ENCODE results near the gene RNF126. TPM values are rescaled to one million over a fixed set of nuclear protein-coding genes. Genes with fewer than 3 reads are reported as not detected.

Gene RNF126
- total RNA-seq, 1 donor from 2014 or later: 58.3 TPM

DNA sequence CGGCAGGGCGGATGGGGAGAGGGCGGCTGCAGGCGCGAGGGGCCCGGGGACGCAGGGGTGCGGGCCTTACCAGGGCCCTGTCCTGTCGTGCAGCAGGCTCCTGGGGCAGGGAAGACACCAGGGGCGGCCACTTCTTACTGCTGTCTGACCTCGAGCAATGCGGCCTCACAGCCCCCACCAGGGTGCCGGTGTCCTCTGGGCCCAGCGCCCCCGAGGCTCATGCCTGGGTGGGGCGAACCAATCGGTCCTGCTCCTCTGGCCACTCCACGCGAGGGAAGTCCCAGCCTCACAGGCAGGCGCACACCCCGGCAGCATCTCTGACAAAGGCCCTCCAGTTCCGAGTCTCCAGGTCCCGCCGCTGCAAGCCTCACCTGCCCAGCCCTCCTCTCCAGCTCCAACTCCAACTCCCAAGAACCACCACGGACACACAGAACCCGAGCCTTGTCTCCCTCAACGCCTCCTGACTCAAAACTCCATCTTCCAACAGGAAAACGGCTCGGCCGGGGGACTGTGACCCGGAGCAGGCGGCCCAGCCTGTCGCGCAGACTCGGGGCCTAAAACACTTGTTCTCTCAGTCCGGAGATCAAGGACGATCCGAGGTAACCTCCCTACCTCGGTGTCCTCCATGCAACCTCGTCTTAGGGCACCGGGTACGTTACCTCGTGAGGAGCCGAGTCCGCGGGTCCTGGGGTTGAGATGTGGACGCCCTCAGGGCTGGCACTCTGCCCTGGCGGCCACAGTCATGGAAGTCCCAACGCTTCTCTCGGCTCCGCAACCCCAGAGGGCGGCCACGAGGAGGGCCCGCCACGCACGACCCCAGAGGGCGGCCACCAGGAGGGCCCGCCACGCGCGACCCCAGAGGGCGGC lies 16.9 kb downstream of the RNF126 start:
- FAIRE-seq (no peak), DNase-seq (ENCODE audit: low read depth) (no peak)
- Histone ChIP-seq H3K27ac (ENCODE audit: low read depth, low read length) (no peak overlapping the region), H2AFZ (ENCODE audit: low read depth, low read length) (no peak overlapping the region), H3K27me3 (ENCODE audit: insufficient read depth, low read length) (no peaks in the 10 kb centered on the region), H3K79me2 (ENCODE audit: insufficient read depth, low read length) (peaks cover 1% of the 10 kb centered on the region), H3K4me3 (ENCODE audit: insufficient read depth, low read depth, low read length) (no peak overlapping the region), H3K4me2 (ENCODE audit: low read length) (no peak overlapping the region), H3K9ac (ENCODE audit: low read length) (no peak overlapping the region), H3K36me3 (ENCODE audit: insufficient read depth, low read length) (no peaks in the 10 kb centered on the region), H3K4me1 (ENCODE audit: insufficient read depth, low read length) (no peaks in the 10 kb centered on the region), H4K20me1 (ENCODE audit: insufficient read depth, low read length) (peaks cover 3% of the 10 kb centered on the region), H3K9me3 (ENCODE audit: insufficient read depth, low read depth, low read length) (no peaks in the 10 kb centered on the region)
- Mint-ChIP-seq H3K4me3 (ENCODE audit: unreplicated experiment) (no peak overlapping the region), H3K27me3 (ENCODE audit: low read depth, unreplicated experiment) (no peaks in the 10 kb centered on the region), H3K4me1 (ENCODE audit: low read depth, unreplicated experiment) (no peaks in the 10 kb centered on the region), H3K27ac (ENCODE audit: unreplicated experiment) (no peak overlapping the region), H3K36me3 (ENCODE audit: low read depth, unreplicated experiment) (peaks cover 2% of the 10 kb centered on the region), H3K9me3 (ENCODE audit: unreplicated experiment) (no peaks in the 10 kb centered on the region)
- TF ChIP-seq EZH2 (IDR thresholded peaks at IDR 0.05; ENCODE audit: insufficient read depth, low read length) (no peak), CTCF (IDR thresholded peaks at IDR 0.05; ENCODE audit: insufficient read depth, low read depth, low read length) (no peak)

DNA sequence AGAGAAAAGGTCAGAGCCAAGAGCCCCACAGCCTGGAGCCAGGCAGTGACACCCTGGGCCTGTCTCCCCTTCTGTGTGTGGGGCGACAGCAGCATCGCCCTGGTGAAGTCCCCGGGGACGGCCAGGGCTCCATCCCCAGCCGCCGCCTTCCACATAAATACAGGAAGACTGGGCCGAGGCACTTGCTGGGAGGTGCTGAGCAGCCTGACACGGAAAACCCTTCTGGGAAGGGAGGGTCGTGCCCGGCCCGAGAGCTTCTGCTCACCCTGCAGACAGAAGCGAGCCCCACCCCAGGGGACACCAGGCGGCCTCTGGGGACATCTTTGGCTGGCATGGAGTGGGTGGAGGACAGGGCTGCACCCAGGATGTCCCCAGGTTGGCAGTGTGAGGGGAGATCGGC lies 18.2 kb downstream of the RNF126 start:
- Histone ChIP-seq H3K27me3 (ENCODE audit: insufficient read depth, low read length) (no peaks in the 10 kb centered on the region), H3K4me2 (ENCODE audit: low read length) (no peak overlapping the region), H3K9me3 (ENCODE audit: insufficient read depth, low read depth, low read length) (no peaks in the 10 kb centered on the region), H3K27ac (ENCODE audit: low read depth, low read length) (no peak overlapping the region), H3K4me1 (ENCODE audit: insufficient read depth, low read length) (no peaks in the 10 kb centered on the region), H4K20me1 (ENCODE audit: insufficient read depth, low read length) (peaks cover 3% of the 10 kb centered on the region), H3K9ac (ENCODE audit: low read length) (no peak overlapping the region), H3K79me2 (ENCODE audit: insufficient read depth, low read length) (no peaks in the 10 kb centered on the region), H3K4me3 (ENCODE audit: insufficient read depth, low read depth, low read length) (no peak overlapping the region), H3K36me3 (ENCODE audit: insufficient read depth, low read length) (no peaks in the 10 kb centered on the region), H2AFZ (ENCODE audit: low read depth, low read length) (no peak overlapping the region)
- no peaks in the 10 kb centered on the region for H3K27me3 Mint-ChIP-seq (ENCODE audit: low read depth, unreplicated experiment)
- no peak overlapping the region for H3K4me3 Mint-ChIP-seq (ENCODE audit: unreplicated experiment)
- DNase-seq (ENCODE audit: low read depth) (no peak), FAIRE-seq (no peak)
- no peaks in the 10 kb centered on the region for H3K9me3 Mint-ChIP-seq (ENCODE audit: unreplicated experiment)
- no peaks in the 10 kb centered on the region for H3K4me1 Mint-ChIP-seq (ENCODE audit: low read depth, unreplicated experiment)
- peaks cover 2% of the 10 kb centered on the region for H3K36me3 Mint-ChIP-seq (ENCODE audit: low read depth, unreplicated experiment)
- no peak overlapping the region for H3K27ac Mint-ChIP-seq (ENCODE audit: unreplicated experiment)
- TF ChIP-seq EZH2 (IDR thresholded peaks at IDR 0.05; ENCODE audit: insufficient read depth, low read length) (no peak), CTCF (IDR thresholded peaks at IDR 0.05; ENCODE audit: insufficient read depth, low read depth, low read length) (no peak)

- H3K4me2 ChIP-seq (ENCODE audit: low read length): no peak overlapping the region
- Mint-ChIP-seq H3K27me3 (ENCODE audit: low read depth, unreplicated experiment) (peaks cover under 1% of the 10 kb centered on the region), H3K4me3 (ENCODE audit: unreplicated experiment) (no peak overlapping the region), H3K4me1 (ENCODE audit: low read depth, unreplicated experiment) (peaks cover under 1% of the 10 kb centered on the region), H3K9me3 (ENCODE audit: unreplicated experiment) (no peaks in the 10 kb centered on the region), H3K27ac (ENCODE audit: unreplicated experiment) (no peak overlapping the region), H3K36me3 (ENCODE audit: low read depth, unreplicated experiment) (peaks cover 2% of the 10 kb centered on the region)
- H3K9ac ChIP-seq (ENCODE audit: low read length): no peak overlapping the region
- no peak for DNase-seq (ENCODE audit: low read depth)
- H3K79me2 ChIP-seq (ENCODE audit: insufficient read depth, low read length): no peaks in the 10 kb centered on the region
- H3K4me3 ChIP-seq (ENCODE audit: insufficient read depth, low read depth, low read length): no peak overlapping the region
- no peak overlapping the region for H3K27ac ChIP-seq (ENCODE audit: low read depth, low read length)
- FAIRE-seq: no peak
- H4K20me1 ChIP-seq (ENCODE audit: insufficient read depth, low read length): peaks cover 3% of the 10 kb centered on the region
- no peaks in the 10 kb centered on the region for H3K27me3 ChIP-seq (ENCODE audit: insufficient read depth, low read length)
- no peak overlapping the region for H2AFZ ChIP-seq (ENCODE audit: low read depth, low read length)
- H3K9me3 ChIP-seq (ENCODE audit: insufficient read depth, low read depth, low read length): no peaks in the 10 kb centered on the region
- no peaks in the 10 kb centered on the region for H3K36me3 ChIP-seq (ENCODE audit: insufficient read depth, low read length)
- TF ChIP-seq EZH2 (IDR thresholded peaks at IDR 0.05; ENCODE audit: insufficient read depth, low read length): no peak
- TF ChIP-seq CTCF (IDR thresholded peaks at IDR 0.05; ENCODE audit: insufficient read depth, low read depth, low read length): no peak
- H3K4me1 ChIP-seq (ENCODE audit: insufficient read depth, low read length): peaks cover 1% of the 10 kb centered on the region
Measured at GRCh38 chr19:644363-644762, 18.7 kb downstream of the RNF126 start.

Data from astrocyte (in vitro differentiated cells and primary cell).